Loucy (cell line): Measurements from ENCODE around the gene LSR.
A peak's percentile ranks its signal among the peaks of the same experiment; 100 is the strongest.

ENCODE experiments used
- H2AFZ ChIP-seq: fragments of 200-600 bp; sonication (generic); 2 replicates; pipeline ENCODE4 v1.6.0; 2016; ENCODE audit warnings: antibody characterized with exemption, mild to moderate bottlenecking, low read length, moderate library complexity
- H3F3A ChIP-seq: fragments of 200-600 bp; 2 replicates; pipeline ENCODE4 v1.6.0; 2016; ENCODE audit warnings: antibody characterized with exemption, low read depth, mild to moderate bottlenecking
- H3K27me3 ChIP-seq: fragments of 200-600 bp; sonication (generic); 2 replicates; pipeline ENCODE4 v1.6.1; 2014; ENCODE audit warnings: low read length, mild to moderate bottlenecking; ENCODE audit not compliant: insufficient read depth, poor library complexity, severe bottlenecking
- H3K36me3 ChIP-seq: fragments of 200-600 bp; sonication (generic); 2 replicates; pipeline ENCODE4 v1.6.1; 2016; ENCODE audit warnings: low read length; ENCODE audit not compliant: insufficient read depth
- H3K4me1 ChIP-seq: fragments of 200-600 bp; sonication (generic); 2 replicates; pipeline ENCODE4 v1.5.1; 2014; ENCODE audit warnings: low read length, mild to moderate bottlenecking; ENCODE audit not compliant: insufficient read depth, poor library complexity, severe bottlenecking
- H3K4me2 ChIP-seq: fragments of 200-600 bp; sonication (generic); 2 replicates; pipeline ENCODE4 v1.6.0; 2014; ENCODE audit warnings: antibody characterized with exemption, low read length, low read depth, mild to moderate bottlenecking; ENCODE audit not compliant: poor library complexity, severe bottlenecking
- H3K4me3 ChIP-seq: fragments of 200-600 bp; sonication (generic); 2 replicates; pipeline ENCODE4 v1.5.1; 2014; ENCODE audit warnings: low read length, mild to moderate bottlenecking, mixed read lengths; ENCODE audit not compliant: poor library complexity, severe bottlenecking
- H3K79me2 ChIP-seq: fragments of 200-600 bp; sonication (generic); 2 replicates; pipeline ENCODE4 v1.6.1; 2014; ENCODE audit warnings: low read length; ENCODE audit not compliant: insufficient read depth
- H3K9ac ChIP-seq: fragments of 200-600 bp; sonication (generic); 2 replicates; pipeline ENCODE4 v1.6.0; 2014; ENCODE audit warnings: mild to moderate bottlenecking, low read depth, low read length, moderate library complexity; ENCODE audit not compliant: poor library complexity, severe bottlenecking
- H3K9me2 ChIP-seq: fragments of 200-600 bp; sonication (generic); replicated peaks from 2 replicates; pipeline ENCODE4 v1.6.1; 2016; ENCODE audit warnings: low read depth, low read length, mixed read lengths
- H3K9me3 ChIP-seq: fragments of 200-600 bp; sonication (generic); 2 replicates; pipeline ENCODE4 v1.6.1; 2014; ENCODE audit warnings: mild to moderate bottlenecking, antibody characterized with exemption, low read length, low read depth; ENCODE audit not compliant: insufficient read depth
- H4K20me1 ChIP-seq: fragments of 200-600 bp; sonication (generic); 2 replicates; pipeline ENCODE4 v1.6.0; 2014; ENCODE audit warnings: antibody characterized with exemption, low read length, mild to moderate bottlenecking; ENCODE audit not compliant: insufficient read depth, poor library complexity, severe bottlenecking
- CTCF ChIP-seq: fragments of 200-600 bp; sonication (generic); conservative IDR thresholded peaks from 2 replicates; pipeline ENCODE4 v1.5.1; 2014; ENCODE audit warnings: mild to moderate bottlenecking, antibody characterized with exemption, low read length
- EZH2phosphoT487 ChIP-seq: fragments of 200-600 bp; IDR thresholded peaks from 2 replicates; pipeline ENCODE4 v1.6.1; 2018; ENCODE audit warnings: antibody characterized with exemption, mild to moderate bottlenecking, moderate library complexity, borderline replicate concordance

The LSR gene

GRCh38 chr19:35315883-35316282, 67.1 kb downstream of the LSR start:
- peaks cover 3% of the 10 kb centered on the region for H3F3A ChIP-seq
- H3K9me2 ChIP-seq = no peaks in the 10 kb centered on the region
- TF ChIP-seq EZH2phosphoT487 (no peak), CTCF (peak; percentile 43)

GRCh38 chr19:35316560-35316959, 67.8 kb downstream of the LSR start:
- Histone ChIP-seq H3K9me3 (no peaks in the 10 kb centered on the region), H3K79me2 (no peaks in the 10 kb centered on the region), H3K9me2 (no peaks in the 10 kb centered on the region), H3K4me1 (peaks cover 51% of the 10 kb centered on the region), H4K20me1 (no peaks in the 10 kb centered on the region), H3K36me3 (no peaks in the 10 kb centered on the region), H3K27me3 (no peaks in the 10 kb centered on the region), H3F3A (peaks cover 3% of the 10 kb centered on the region), H3K4me3 (no peak overlapping the region), H3K4me2 (no peak overlapping the region), H3K9ac (no peak overlapping the region), H2AFZ (no peak overlapping the region)
- TF ChIP-seq EZH2phosphoT487 = no peak
- no peak for TF ChIP-seq CTCF

More at GRCh38 chr19:35315883-35316282, 67.1 kb downstream of the LSR start:
- no peaks in the 10 kb centered on the region for H4K20me1 ChIP-seq
- no peaks in the 10 kb centered on the region for H3K36me3 ChIP-seq
- H3K4me1 ChIP-seq = peaks cover 48% of the 10 kb centered on the region
- no peak overlapping the region for H3K9ac ChIP-seq
- no peaks in the 10 kb centered on the region for H3K9me3 ChIP-seq
- no peak overlapping the region for H3K4me3 ChIP-seq
- no peak overlapping the region for H3K4me2 ChIP-seq
- no peaks in the 10 kb centered on the region for H3K79me2 ChIP-seq
- no peak overlapping the region for H2AFZ ChIP-seq
- H3K27me3 ChIP-seq = no peaks in the 10 kb centered on the region
